GM19351 (cell line): ENCODE data around the gene NR6A1.
"Not testable (repeated sequence)": the region's sequence is repeated elsewhere in the genome, so short reads cannot be mapped to it uniquely, and the experiment has no call there.

Experiments used
- ATAC-seq: cut with Tn5 transposase; IDR thresholded peaks from one replicate; pipeline ENCODE4 v1.9.1; 2021; ENCODE audit warnings: mild to moderate bottlenecking, moderate library complexity; ENCODE audit not compliant: unreplicated experiment

NR6A1 gene

GRCh38 chr9:124778575-124779367 is 7.7 kb upstream of the NR6A1 start:
- no peak for ATAC-seq

GRCh38 chr9:124776954-124777648 is 6.0 kb upstream of the NR6A1 start, which contains the start of gene OLFML2A:
TSS of gene OLFML2A (plus strand) at chr9:124777133. CDS start at chr9:124777271, 138 bp downstream.
- no peak for ATAC-seq

GRCh38 chr9:124776618-124776953 is 5.5 kb upstream of the NR6A1 start:
- ATAC-seq, result no peak

- ATAC-seq, result peak; percentile 37
These were observed 3.2 kb upstream of the NR6A1 start for GRCh38 chr9:124774129-124774978.

- ATAC-seq, result no peak
These were observed 2.5 kb upstream of the NR6A1 start for GRCh38 chr9:124773473-124774128.

GRCh38 chr9:124772877-124773276 is 1.8 kb upstream of the NR6A1 start:
- not testable (repeated sequence) for ATAC-seq

- no peak for ATAC-seq
These were observed 962 bp upstream of the NR6A1 start for GRCh38 chr9:124771867-124772679.

- no peak for ATAC-seq
These were observed 621 bp downstream of the NR6A1 start for GRCh38 chr9:124770359-124771020.

- ATAC-seq, result no peak
These were observed 1.4 kb downstream of the NR6A1 start for GRCh38 chr9:124769549-124770358.

- no peak for ATAC-seq
These were observed 2.2 kb downstream of the NR6A1 start for GRCh38 chr9:124768750-124769548.

GRCh38 chr9:124768334-124768733 is 2.8 kb downstream of the NR6A1 start:
- ATAC-seq, result no peak

- no peak for ATAC-seq
These were observed 3.3 kb downstream of the NR6A1 start for GRCh38 chr9:124767821-124768220.

- ATAC-seq, result no peak
These were observed 4.1 kb downstream of the NR6A1 start for GRCh38 chr9:124766815-124767554.

GRCh38 chr9:124766326-124766725 is 4.8 kb downstream of the NR6A1 start:
- ATAC-seq, result no peak

GRCh38 chr9:124765439-124765835 is 5.7 kb downstream of the NR6A1 start:
- no peak for ATAC-seq

- no peak for ATAC-seq
These were observed 6.2 kb downstream of the NR6A1 start for GRCh38 chr9:124764774-124765438.

GRCh38 chr9:124762633-124763032 is 8.5 kb downstream of the NR6A1 start:
- no peak for ATAC-seq
